ENCODE data around the gene ATF7IP2.

Gene ATF7IP2

DNA sequence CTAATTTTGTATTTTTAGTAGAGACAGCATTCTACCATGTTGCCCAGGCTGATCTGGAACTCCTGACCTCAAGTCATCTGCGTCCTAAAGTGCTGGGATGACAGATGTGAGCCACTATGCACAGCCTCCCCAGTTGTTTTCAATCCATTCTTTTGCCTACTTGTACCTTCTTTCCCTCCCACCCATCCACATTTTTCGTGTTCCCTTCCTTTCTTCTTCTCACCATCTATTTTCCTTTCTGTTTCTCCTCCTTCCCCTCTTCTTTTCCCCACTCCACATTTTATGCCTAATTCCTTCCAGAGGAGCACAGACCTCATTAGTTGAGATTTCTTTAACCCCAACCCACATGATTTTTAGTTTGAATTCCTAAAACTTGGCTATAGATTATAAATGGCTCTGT lies 94.3 kb downstream of the ATF7IP2 start:
- no peaks in the 10 kb centered on the region for H3K4me1 ChIP-seq (ENCODE audit: control insufficient read depth, insufficient read depth, low read length)
- no peak overlapping the region for H3K4me3 ChIP-seq (ENCODE audit: low read length)
- no peaks in the 10 kb centered on the region for H3K36me3 ChIP-seq (ENCODE audit: control insufficient read depth, insufficient read depth, low read length)
- no peaks in the 10 kb centered on the region for H3K27me3 ChIP-seq (ENCODE audit: control insufficient read depth, insufficient read depth, low read length)
- H3K9ac ChIP-seq (ENCODE audit: low read length), result no peak overlapping the region
- H3K9me3 ChIP-seq (ENCODE audit: control insufficient read depth, low read length), result no peaks in the 10 kb centered on the region

DNA sequence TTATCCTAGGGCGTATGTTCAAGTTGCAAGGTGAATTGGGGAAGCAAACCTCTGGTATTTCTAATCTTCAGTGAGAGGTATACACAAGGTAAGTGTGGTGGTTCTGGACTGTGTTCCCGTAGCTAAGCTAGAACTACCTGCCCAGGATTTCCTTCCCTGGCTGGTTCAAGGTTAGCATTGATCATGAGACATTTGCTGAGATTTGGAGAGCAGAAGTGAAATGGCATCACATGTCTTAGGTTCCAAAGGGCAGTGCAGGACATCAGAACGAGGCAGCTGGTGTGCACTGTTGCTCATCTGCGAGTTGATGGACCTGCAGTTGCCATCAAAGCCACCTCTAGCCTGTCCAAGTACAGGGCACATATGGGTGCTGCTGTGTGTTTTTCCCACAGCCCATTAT lies 99.3 kb downstream of the ATF7IP2 start:
- peaks cover 5% of the 10 kb centered on the region for H3K9me3 ChIP-seq (ENCODE audit: control insufficient read depth, low read length)
- H3K4me3 ChIP-seq (ENCODE audit: low read length), result no peak overlapping the region
- H3K9ac ChIP-seq (ENCODE audit: low read length), result no peak overlapping the region
- no peaks in the 10 kb centered on the region for H3K27me3 ChIP-seq (ENCODE audit: control insufficient read depth, insufficient read depth, low read length)
- H3K4me1 ChIP-seq (ENCODE audit: control insufficient read depth, insufficient read depth, low read length), result no peaks in the 10 kb centered on the region
- H3K36me3 ChIP-seq (ENCODE audit: control insufficient read depth, insufficient read depth, low read length), result no peaks in the 10 kb centered on the region

DNA sequence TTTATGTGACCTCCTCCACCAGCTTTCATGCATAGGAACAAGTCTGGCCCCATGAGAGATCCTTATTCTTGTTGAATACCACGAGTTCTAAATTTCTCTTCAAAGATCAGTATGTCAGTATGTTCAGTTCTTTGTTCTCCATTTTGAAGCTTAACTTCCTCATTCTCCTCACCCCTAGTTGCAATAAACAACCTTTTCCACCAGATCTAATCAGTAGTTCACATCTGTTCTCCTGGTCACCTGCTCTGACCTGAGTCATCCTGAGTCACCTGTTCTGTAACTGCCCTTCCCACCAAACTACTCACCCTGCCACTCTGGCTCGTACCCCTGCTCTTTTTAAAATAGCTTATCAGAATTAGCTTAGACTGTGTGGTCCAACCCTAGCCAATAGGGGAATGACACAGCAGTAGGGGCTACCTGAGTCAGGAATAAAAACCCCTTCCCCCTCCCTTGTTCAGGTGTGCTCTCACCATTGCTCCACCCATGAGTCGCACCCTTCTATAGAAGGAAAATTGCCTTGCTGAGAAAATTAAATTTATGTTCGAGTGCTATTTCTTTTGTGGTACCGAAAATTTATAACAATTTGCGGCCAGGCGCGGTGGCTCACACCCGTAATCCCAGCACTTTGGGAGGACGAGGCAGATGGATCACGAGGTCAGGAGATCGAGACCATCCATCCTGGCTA lies 100.0 kb downstream of the ATF7IP2 start:
- Histone ChIP-seq H3K36me3 (ENCODE audit: control insufficient read depth, insufficient read depth, low read length) (no peaks in the 10 kb centered on the region), H3K4me1 (ENCODE audit: control insufficient read depth, insufficient read depth, low read length) (no peaks in the 10 kb centered on the region)

DNA sequence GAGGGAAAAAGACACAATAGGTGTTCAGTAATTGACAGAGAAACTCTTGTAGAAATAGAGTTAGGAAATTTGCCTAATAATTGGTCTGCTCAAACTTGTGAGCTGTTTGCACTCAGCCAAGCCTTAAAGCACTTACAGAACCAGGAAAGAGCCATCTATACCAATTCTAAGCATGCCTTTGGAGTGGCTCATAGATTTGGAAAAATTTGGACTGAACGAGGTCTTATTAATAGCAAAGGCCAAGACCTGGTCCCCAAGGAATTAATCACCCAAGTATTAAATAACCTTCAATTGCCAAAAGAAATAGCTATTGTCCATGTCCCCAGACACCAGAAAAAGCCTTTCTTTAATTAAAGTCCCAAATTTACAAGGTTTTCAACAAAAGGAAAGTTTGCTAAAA lies 104.3 kb downstream of the ATF7IP2 start:
- no peaks in the 10 kb centered on the region for H3K4me1 ChIP-seq (ENCODE audit: control insufficient read depth, insufficient read depth, low read length)
- H3K9me3 ChIP-seq (ENCODE audit: control insufficient read depth, low read length), result peaks cover 5% of the 10 kb centered on the region
- no peaks in the 10 kb centered on the region for H3K36me3 ChIP-seq (ENCODE audit: control insufficient read depth, insufficient read depth, low read length)
- no peaks in the 10 kb centered on the region for H3K27me3 ChIP-seq (ENCODE audit: control insufficient read depth, insufficient read depth, low read length)
- no peak overlapping the region for H3K9ac ChIP-seq (ENCODE audit: low read length)
- no peak overlapping the region for H3K4me3 ChIP-seq (ENCODE audit: low read length)

More for the DNA sequence above, 100.0 kb downstream of the ATF7IP2 start:
- H3K9me3 ChIP-seq (ENCODE audit: control insufficient read depth, low read length), result peaks cover 5% of the 10 kb centered on the region
- H3K27me3 ChIP-seq (ENCODE audit: control insufficient read depth, insufficient read depth, low read length), result no peaks in the 10 kb centered on the region
- H3K4me3 ChIP-seq (ENCODE audit: low read length), result no peak overlapping the region
- no peak overlapping the region for H3K9ac ChIP-seq (ENCODE audit: low read length)

DNA sequence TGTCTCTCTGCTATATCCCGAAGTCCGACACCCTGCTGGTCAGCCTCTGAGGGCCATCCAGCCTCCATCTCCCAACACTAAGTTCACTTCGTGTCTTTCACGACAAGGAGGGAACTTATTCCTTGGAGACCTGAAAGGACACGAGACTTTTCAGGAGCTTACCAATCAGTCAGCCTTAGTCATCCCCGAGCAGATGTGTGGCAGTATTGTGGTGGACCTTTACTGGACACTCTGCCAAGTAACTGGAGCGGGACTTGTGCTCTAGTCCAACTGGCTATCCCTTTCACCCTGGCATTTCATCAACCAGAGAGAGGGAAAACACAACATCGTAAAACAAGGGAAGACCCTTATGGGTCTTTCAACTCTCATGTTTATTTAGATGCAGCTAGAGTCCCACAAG lies 107.4 kb downstream of the ATF7IP2 start:
- Histone ChIP-seq H3K4me3 (ENCODE audit: low read length) (no peak overlapping the region), H3K4me1 (ENCODE audit: control insufficient read depth, insufficient read depth, low read length) (no peaks in the 10 kb centered on the region), H3K9me3 (ENCODE audit: control insufficient read depth, low read length) (no peaks in the 10 kb centered on the region), H3K27me3 (ENCODE audit: control insufficient read depth, insufficient read depth, low read length) (no peaks in the 10 kb centered on the region), H3K9ac (ENCODE audit: low read length) (no peak overlapping the region), H3K36me3 (ENCODE audit: control insufficient read depth, insufficient read depth, low read length) (no peaks in the 10 kb centered on the region)

DNA sequence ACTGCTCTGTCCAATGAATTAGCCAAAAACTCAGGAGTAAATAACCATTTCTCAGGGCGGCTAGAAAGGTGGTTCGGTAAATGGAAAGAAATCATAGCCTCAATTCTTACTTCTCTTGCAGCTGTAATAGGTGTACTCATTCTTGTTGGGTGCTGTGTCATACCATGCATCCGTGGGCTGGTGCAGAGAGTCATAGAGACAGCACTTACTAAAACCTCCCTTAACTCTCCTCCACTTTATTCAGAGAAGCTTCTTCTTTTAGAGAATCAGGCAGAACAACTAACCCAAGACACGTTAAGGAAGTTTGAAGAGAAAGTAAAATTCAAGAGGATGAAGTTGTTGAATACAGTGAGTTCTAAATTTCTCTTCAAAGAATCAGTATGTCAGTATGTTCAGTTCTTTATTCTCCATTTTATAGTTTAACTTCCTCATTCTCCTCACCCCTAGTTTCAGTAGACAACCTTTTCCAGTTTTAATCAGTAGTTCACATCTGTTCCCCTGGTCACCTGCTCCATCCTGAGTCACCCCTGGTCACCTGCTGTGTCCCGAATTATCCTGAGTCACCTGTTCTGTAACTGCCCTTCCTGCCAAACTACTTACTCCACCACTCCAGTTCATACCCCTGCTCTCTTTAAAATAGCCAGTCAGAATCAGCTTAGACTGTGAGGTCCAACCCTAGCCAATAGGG lies 108.6 kb downstream of the ATF7IP2 start:
- H3K9ac ChIP-seq (ENCODE audit: low read length), result no peak overlapping the region
- H3K9me3 ChIP-seq (ENCODE audit: control insufficient read depth, low read length), result no peaks in the 10 kb centered on the region
- H3K36me3 ChIP-seq (ENCODE audit: control insufficient read depth, insufficient read depth, low read length), result no peaks in the 10 kb centered on the region
- H3K4me3 ChIP-seq (ENCODE audit: low read length), result no peak overlapping the region
- no peaks in the 10 kb centered on the region for H3K27me3 ChIP-seq (ENCODE audit: control insufficient read depth, insufficient read depth, low read length)
- H3K4me1 ChIP-seq (ENCODE audit: control insufficient read depth, insufficient read depth, low read length), result no peaks in the 10 kb centered on the region

DNA sequence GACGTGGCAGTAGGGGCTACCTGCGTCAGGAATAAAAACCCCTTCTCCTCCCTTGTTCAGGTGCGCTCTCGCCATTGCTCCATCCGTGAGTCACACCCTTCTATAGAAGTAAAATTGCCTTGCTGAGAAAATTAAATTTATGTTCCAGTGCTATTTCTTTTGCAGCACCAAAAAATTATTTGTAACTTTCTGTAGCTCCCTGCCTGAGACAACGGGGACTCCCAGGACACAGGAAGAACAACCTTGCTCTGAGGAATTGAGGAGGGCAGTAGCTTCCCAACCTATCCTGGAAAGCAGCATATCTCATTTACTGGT lies 109.1 kb downstream of the ATF7IP2 start:
- no peaks in the 10 kb centered on the region for H3K4me1 ChIP-seq (ENCODE audit: control insufficient read depth, insufficient read depth, low read length)
- H3K27me3 ChIP-seq (ENCODE audit: control insufficient read depth, insufficient read depth, low read length), result no peaks in the 10 kb centered on the region
- no peak overlapping the region for H3K9ac ChIP-seq (ENCODE audit: low read length)
- H3K9me3 ChIP-seq (ENCODE audit: control insufficient read depth, low read length), result no peaks in the 10 kb centered on the region
- no peaks in the 10 kb centered on the region for H3K36me3 ChIP-seq (ENCODE audit: control insufficient read depth, insufficient read depth, low read length)
- H3K4me3 ChIP-seq (ENCODE audit: low read length), result no peak overlapping the region

DNA sequence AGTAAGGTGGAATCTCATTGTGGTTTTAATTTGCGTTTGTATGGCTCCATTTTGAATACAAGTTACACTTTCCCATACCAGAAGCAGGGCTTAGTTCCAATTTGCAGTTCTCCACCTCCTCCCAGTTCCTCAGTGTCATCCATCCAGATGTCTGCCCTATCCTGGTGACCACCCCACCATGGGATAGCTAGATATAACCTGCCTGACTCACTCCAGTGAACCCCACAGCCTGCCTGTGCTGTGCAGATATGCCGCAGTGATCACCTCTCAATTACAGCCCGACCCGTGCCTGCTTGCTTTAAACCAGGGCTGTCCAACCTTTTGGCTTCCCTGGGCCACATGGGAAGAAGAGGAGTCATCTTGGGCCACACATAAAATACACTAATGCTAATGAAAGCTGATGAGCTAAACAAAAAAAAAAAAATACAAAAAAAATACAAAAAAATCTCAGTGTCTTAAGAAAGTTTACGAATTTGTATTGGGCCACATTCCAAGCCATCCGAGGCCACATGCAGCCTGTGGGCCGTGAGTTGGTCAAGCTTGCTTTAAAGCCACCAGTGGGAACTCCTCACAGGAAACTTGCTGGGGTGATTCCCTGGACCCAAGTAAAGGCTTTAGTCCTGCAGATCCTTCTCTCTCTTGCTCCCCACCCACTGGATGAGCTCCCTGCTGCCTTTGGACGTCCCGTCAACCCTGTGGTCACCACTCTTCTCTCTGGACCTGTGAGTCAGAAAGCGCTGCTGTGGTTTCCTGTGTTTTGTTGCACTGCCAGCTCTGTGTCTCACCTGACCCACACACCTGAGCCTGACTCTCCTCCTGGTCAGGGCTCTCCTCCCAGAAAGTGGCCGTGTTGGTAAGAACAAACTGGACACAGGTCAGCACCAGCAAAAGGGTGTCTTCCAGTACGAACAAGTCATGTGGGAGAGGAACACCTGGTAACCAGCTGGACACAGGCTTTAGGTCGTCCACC lies 111.6 kb downstream of the ATF7IP2 start:
- Histone ChIP-seq H3K27me3 (ENCODE audit: control insufficient read depth, insufficient read depth, low read length) (no peaks in the 10 kb centered on the region), H3K4me3 (ENCODE audit: low read length) (no peak overlapping the region), H3K36me3 (ENCODE audit: control insufficient read depth, insufficient read depth, low read length) (no peaks in the 10 kb centered on the region), H3K9ac (ENCODE audit: low read length) (no peak overlapping the region), H3K9me3 (ENCODE audit: control insufficient read depth, low read length) (no peaks in the 10 kb centered on the region), H3K4me1 (ENCODE audit: control insufficient read depth, insufficient read depth, low read length) (peaks cover 10% of the 10 kb centered on the region)

DNA sequence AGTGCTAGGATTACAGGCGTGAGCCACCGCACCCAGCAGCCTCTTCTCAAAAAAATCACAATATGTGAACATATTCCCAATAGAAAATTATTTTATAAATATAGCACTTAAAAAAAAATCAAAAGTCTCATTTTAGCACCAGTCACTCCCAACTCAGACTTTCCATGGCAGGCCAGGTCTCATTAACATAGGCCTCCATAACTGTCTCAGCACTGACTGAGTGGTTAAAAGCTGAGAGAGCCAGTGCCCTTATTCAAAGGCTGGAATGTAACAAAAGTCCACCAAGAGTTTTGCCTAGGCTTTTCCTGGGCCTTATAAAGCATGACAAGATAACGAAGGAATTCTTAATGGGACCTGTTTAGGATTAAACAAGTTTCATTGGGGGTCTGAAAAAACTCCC lies 114.7 kb downstream of the ATF7IP2 start:
- H3K9me3 ChIP-seq (ENCODE audit: control insufficient read depth, low read length), result no peaks in the 10 kb centered on the region
- no peaks in the 10 kb centered on the region for H3K27me3 ChIP-seq (ENCODE audit: control insufficient read depth, insufficient read depth, low read length)
- no peak overlapping the region for H3K4me3 ChIP-seq (ENCODE audit: low read length)
- H3K9ac ChIP-seq (ENCODE audit: low read length), result no peak overlapping the region
- H3K4me1 ChIP-seq (ENCODE audit: control insufficient read depth, insufficient read depth, low read length), result peaks cover 14% of the 10 kb centered on the region
- no peaks in the 10 kb centered on the region for H3K36me3 ChIP-seq (ENCODE audit: control insufficient read depth, insufficient read depth, low read length)

DNA sequence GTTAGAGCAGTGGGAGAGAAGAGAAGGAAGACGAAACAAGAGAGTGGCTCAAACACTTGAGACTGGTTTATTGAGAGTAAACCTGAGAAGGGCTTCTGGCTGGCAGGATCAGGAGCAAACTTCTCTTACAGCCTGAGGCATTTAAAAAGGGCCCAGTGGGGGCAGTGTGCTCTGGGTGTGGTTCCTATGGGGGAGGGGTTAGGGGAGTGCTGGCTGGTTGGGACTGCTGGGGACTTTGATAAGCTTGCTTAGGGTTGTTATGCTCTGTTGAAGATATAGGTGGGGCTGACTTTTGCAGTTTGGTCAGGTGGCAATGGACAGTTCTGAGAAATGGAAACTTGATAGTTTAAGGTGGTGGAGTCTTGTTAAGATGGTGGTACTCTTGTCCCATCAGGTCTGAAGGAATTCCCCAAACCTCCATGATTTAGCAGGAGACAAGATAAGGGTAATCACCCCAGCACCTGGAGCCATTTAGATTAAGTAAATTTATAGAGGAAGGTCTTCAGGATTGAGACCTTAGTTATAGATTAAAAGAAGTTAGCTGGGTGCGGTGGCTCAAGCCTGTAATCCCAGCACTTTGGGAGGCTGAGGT lies 115.3 kb downstream of the ATF7IP2 start:
- H3K36me3 ChIP-seq (ENCODE audit: control insufficient read depth, insufficient read depth, low read length), result no peaks in the 10 kb centered on the region

DNA sequence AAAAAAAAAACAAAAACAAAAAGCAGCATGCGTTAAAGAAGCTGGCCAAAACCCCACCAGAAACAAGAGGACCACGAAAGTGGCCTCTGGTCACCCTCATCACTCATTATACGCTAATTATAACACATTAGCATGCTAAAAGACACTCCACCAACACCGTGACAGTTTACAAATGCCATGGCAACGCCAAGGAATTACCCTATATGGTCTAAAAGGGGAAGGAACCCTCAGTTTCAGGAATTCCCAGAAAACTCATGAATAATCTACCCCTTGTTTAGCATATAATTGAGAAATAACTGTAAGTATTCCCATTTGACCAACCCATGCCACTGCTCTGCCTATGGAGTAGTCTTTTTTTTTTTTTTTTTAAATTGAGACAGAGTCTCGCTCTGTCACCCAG lies 116.9 kb downstream of the ATF7IP2 start:
- H3K4me1 ChIP-seq (ENCODE audit: control insufficient read depth, insufficient read depth, low read length), result peaks cover 14% of the 10 kb centered on the region
- H3K9ac ChIP-seq (ENCODE audit: low read length), result no peak overlapping the region
- no peaks in the 10 kb centered on the region for H3K9me3 ChIP-seq (ENCODE audit: control insufficient read depth, low read length)
- H3K27me3 ChIP-seq (ENCODE audit: control insufficient read depth, insufficient read depth, low read length), result no peaks in the 10 kb centered on the region
- H3K36me3 ChIP-seq (ENCODE audit: control insufficient read depth, insufficient read depth, low read length), result no peaks in the 10 kb centered on the region
- H3K4me3 ChIP-seq (ENCODE audit: low read length), result no peak overlapping the region

More for the DNA sequence above, 115.3 kb downstream of the ATF7IP2 start:
- no peak overlapping the region for H3K4me3 ChIP-seq (ENCODE audit: low read length)
- no peaks in the 10 kb centered on the region for H3K27me3 ChIP-seq (ENCODE audit: control insufficient read depth, insufficient read depth, low read length)
- H3K9ac ChIP-seq (ENCODE audit: low read length), result no peak overlapping the region
- H3K9me3 ChIP-seq (ENCODE audit: control insufficient read depth, low read length), result no peaks in the 10 kb centered on the region
- H3K4me1 ChIP-seq (ENCODE audit: control insufficient read depth, insufficient read depth, low read length), result peaks cover 14% of the 10 kb centered on the region
